Bronchial epithelial cell (primary cell): ENCODE results near the gene TRMT44. TPM values are rescaled to one million over a fixed set of nuclear protein-coding genes. Genes with fewer than 3 reads are reported as not detected.

ENCODE experiments used
- DNase-seq: peaks from one replicate; pipeline ENCODE4 v3.0.0-alpha.2; 2010; ENCODE audit warnings: low read depth
- FAIRE-seq: peaks from 2 replicates; lab custom pipeline; 2011; peaks lifted over from hg19 to GRCh38; lab: Jason Lieb, UNC
- H3K27me3 ChIP-seq: 2 replicates; pipeline ENCODE4 v1.5.1; 2011; ENCODE audit warnings: low read length; ENCODE audit not compliant: control insufficient read depth, insufficient read depth
- H3K36me3 ChIP-seq: 2 replicates; pipeline ENCODE4 v1.5.1; 2011; ENCODE audit warnings: low read length; ENCODE audit not compliant: control insufficient read depth, insufficient read depth
- H3K4me3 ChIP-seq: 2 replicates; pipeline ENCODE4 v1.5.1; 2011; ENCODE audit warnings: mild to moderate bottlenecking, low read depth, low read length, control low read depth
- CTCF ChIP-seq: IDR thresholded peaks from 2 replicates; pipeline ENCODE4 v1.5.1; 2011; ENCODE audit warnings: mild to moderate bottlenecking, moderate library complexity, low read length, control low read depth, inconsistent platforms; ENCODE audit not compliant: insufficient read depth, severe bottlenecking
- total RNA-seq: library from RNA; depleted of rRNA; stranded (reverse); fragments of >200 nt; gene quantifications from 2 replicates; pipeline ENCODE4 v1.2.1, GENCODE V29; 2014

The TRMT44 gene
- total RNA-seq, 1 donor from 2014 or later, result 10.0 TPM

DNA sequence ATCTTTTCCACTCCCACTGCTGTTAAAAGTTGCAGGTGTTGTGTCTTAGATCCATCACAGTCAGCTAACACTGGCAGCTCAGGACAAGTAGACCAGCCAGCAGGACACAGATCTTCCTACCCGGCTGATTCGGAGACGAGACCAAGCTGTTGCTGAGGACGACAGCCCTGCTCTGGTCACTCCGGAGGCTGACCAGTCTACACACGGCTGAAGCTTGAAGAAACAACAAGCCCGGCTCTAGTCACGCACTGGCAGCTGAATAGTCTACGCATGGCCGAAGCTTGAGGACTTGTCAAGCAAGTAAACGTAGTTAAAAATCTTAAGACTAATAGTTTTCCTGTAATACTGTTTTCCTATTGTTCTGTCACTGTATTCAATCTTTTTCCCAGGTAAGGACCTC is 1.8 kb upstream of the TRMT44 start:
- H3K4me3 ChIP-seq, result peak overlapping the region; percentile 15
- no peaks in the 10 kb centered on the region for H3K36me3 ChIP-seq
- no peak for TF ChIP-seq CTCF
- DNase-seq (no peak), FAIRE-seq (no peak)
- H3K27me3 ChIP-seq, result no peaks in the 10 kb centered on the region

GRCh38 chr4:8439168-8439567 is 1.4 kb upstream of the TRMT44 start:
- Histone ChIP-seq H3K27me3 (no peaks in the 10 kb centered on the region), H3K4me3 (no peak overlapping the region), H3K36me3 (no peaks in the 10 kb centered on the region)
- FAIRE-seq (no peak), DNase-seq (peak; percentile 54)
- no peak for TF ChIP-seq CTCF

GRCh38 chr4:8439914-8440491 is 574 bp upstream of the TRMT44 start:
- H3K27me3 ChIP-seq, result no peaks in the 10 kb centered on the region
- no peaks in the 10 kb centered on the region for H3K36me3 ChIP-seq
- DNase-seq, result no peak
- TF ChIP-seq CTCF, result no peak
- no peak for FAIRE-seq
- peak overlapping the region; percentile 80 for H3K4me3 ChIP-seq

DNA sequence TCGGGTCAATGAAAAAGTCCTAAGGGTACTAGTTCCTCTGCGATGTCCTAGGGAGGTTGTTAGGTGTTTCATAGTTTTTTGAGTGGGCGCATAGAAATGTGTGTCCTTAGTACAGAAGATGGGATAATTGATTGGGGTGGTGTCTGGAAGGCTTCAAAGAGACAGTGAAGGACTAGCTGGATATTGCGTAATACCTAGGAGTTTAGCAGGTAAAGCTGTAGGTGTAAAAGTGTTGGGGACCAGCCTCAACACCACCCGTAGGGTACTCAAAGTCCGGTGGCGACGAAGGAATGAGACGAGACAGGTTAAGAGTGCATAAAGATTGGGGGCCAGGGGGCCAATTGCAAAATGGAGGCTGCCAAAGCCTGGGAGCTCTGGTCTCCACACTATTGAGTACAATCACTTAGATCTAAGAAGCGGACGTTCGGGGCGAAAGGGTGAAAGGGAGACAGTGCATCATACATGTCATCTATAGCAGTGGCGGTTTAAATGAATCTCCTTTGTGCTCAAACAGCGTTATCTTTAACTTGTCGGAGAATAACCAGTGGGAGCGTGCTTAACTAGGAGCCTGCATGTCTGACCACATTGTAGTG is 1.0 kb downstream of the TRMT44 start:
- Histone ChIP-seq H3K27me3 (no peaks in the 10 kb centered on the region), H3K4me3 (peak overlapping the region; percentile 80), H3K36me3 (peaks cover 2% of the 10 kb centered on the region)
- FAIRE-seq (no peak), DNase-seq (no peak)
- TF ChIP-seq CTCF, result no peak

- no peak for FAIRE-seq
- H3K36me3 ChIP-seq, result peaks cover 7% of the 10 kb centered on the region
These were observed 2.2 kb downstream of the TRMT44 start for GRCh38 chr4:8442596-8443358.

More at GRCh38 chr4:8442596-8443358, 2.2 kb downstream of the TRMT44 start:
- H3K27me3 ChIP-seq, result no peaks in the 10 kb centered on the region
- no peak overlapping the region for H3K4me3 ChIP-seq
- no peak for DNase-seq
- no peak for TF ChIP-seq CTCF
